Adrenal gland (tissue), 12 donors: ENCODE data around the gene EPC2. TPM values are rescaled to one million over a fixed set of nuclear protein-coding genes. Genes with fewer than 3 reads are reported as not detected.
A peak's percentile ranks its signal among the peaks of the same experiment; 100 is the strongest.

ENCODE experiments used
- DNase-seq, 7 donors: peaks; one replicate each; pipeline ENCODE4 v3.0.0-alpha.2; 2019 to 2020
- H3K27ac ChIP-seq, 5 donors: fragments of 200-600 bp; sonication (generic) in 4 of 5; 1 replicate in 3 of 5; 2 replicates in 2 of 5; pipeline versions ENCODE4 v1.5.1 to v1.8.0; 2016 to 2020; ENCODE audit warnings: mild to moderate bottlenecking in 1 of 5
- H3K27me3 ChIP-seq: fragments of 200-600 bp; 2 replicates; pipeline ENCODE4 v1.8.0; 2021
- H3K36me3 ChIP-seq, 2 donors: fragments of 200-600 bp; replicated peaks in 1 of 2; 1 replicate in 1 of 2; 2 replicates in 1 of 2; pipeline versions ENCODE4 v1.5.1 to v1.8.0; 2018 to 2022
- H3K4me1 ChIP-seq, 2 donors: fragments of 200-600 bp; replicated peaks in 1 of 2; 1 replicate in 1 of 2; 2 replicates in 1 of 2; pipeline versions ENCODE4 v1.5.1 to v1.8.0; 2018 to 2021
- H3K4me3 ChIP-seq, 4 donors: fragments of 200-600 bp; sonication (generic) in 3 of 4; one replicate each; pipeline ENCODE4 v1.5.1; 2016 to 2018
- H3K9me3 ChIP-seq, 3 donors: fragments of 200-600 bp; sonication (generic) in 1 of 3; replicated peaks in 1 of 3; 1 replicate in 2 of 3; 2 replicates in 1 of 3; pipeline versions ENCODE4 v1.5.1 to v1.8.0; 2016 to 2021
- CTCF ChIP-seq, 6 experiments: fragments of 450-650 bp in 4 of 6; fragments of 200-600 bp in 2 of 6; sonication (generic) in 1 of 6; IDR thresholded peaks; 1 replicate in 5 of 6; 2 replicates in 1 of 6; pipeline versions ENCODE4 v1.5.1 to v1.8.0; 2016 to 2021; ENCODE audit warnings: antibody characterized with exemption in 6 of 6, mild to moderate bottlenecking in 2 of 6, moderate library complexity in 1 of 6
- POLR2A ChIP-seq, 2 donors: fragments of 450-650 bp; IDR thresholded peaks; one replicate each; pipeline ENCODE4 v1.6.1; 2017; ENCODE audit warnings: antibody characterized with exemption in 2 of 2, mild to moderate bottlenecking in 2 of 2, moderate library complexity in 1 of 2
- WGBS, 4 donors: extraction: QIAGEN DNeasy Blood & Tissue Kit in 2 of 4; methylation state at CpG; one replicate each; pipeline versions ENCODE4 v1.1.5 to v1.1.7; 2013 to 2017; 5-methylcytosine and 5-hydroxymethylcytosine counted together
- intact Hi-C, 2 donors: fragments of 100-400 bp; cut with DNase I; formaldehyde crosslinking; loops; one replicate each; pipeline versions ENCODE4 v1.14.1 to v1.15.0; 2022 to 2023
- polyA plus RNA-seq, 3 donors: library from polyadenylated mRNA; stranded (reverse); fragments of 200-250 nt in 2 of 3; fragments of 350-450 nt in 1 of 3; fragmentation: Illumina TruSeq in 1 of 3; extraction: RNeasy Lipid Tissue Mini Kit (QIAGEN cat#74804) in 1 of 3; gene quantifications; one replicate each; pipeline ENCODE4 v1.2.3, GENCODE V29; 2013 to 2014
- total RNA-seq, 9 donors: library from RNA; depleted of rRNA in 4 of 9; stranded (reverse); fragments of >200 nt in 4 of 9; fragments of 120-200 nt in 1 of 9; fragmentation: NEBNext Ultra II Directional in 1 of 9; extraction: Animal tissue kit (Norgen Biotek cat#: 25700) in 1 of 9; gene quantifications; one replicate each; pipeline versions ENCODE4 v1.1.0 to v1.2.4, GENCODE V29; 2013 to 2023
- donor health status: healthy with polysubstance abuse.
- donor health status: Bipolar disorder and iron deficiency.
- donor health status: DM: yes; HTN: yes; CAD: no.
- donor health status: DM: no; HTN: no; CAD: no.
- donor health status: DM: no; HTN: no; CAD: no.
- donor health status: DM: yes; HTN: yes; CAD: no.

EPC2 gene
- total and polyA plus RNA-seq, 12 donors: 8.0 to 57.4 (median 27.8) TPM

GRCh38 chr2:148819019-148819585 is 174.6 kb downstream of the EPC2 start:
- Histone ChIP-seq H3K27ac (peak overlapping the region; percentile 3 to 73 (median 54)), H3K4me1 (peaks cover 9 to 43% of the 10 kb centered on the region in 2 donors), H3K9me3 (no peaks in the 10 kb centered on the region), H3K36me3 (no peaks in the 10 kb centered on the region), H3K27me3 (no peaks in the 10 kb centered on the region), H3K4me3 (no peak overlapping the region)
- intact Hi-C loops: no loop called here
- TF ChIP-seq POLR2A (IDR thresholded peaks at IDR 0.05): no peak
- no peak for TF ChIP-seq CTCF (IDR thresholded peaks at IDR 0.05)
- WGBS, 4 donors: 30 to 55% (median 33%) methylated on average over 4 of the region's 4 CpGs
- peak in 6 of 7 donors; percentile 28 to 65 (median 56) for DNase-seq

GRCh38 chr2:148824190-148824589 is 179.6 kb downstream of the EPC2 start:
- WGBS, 4 donors: 93 to 100% (median 98%) methylated on average over 1 of the region's 1 CpG

DNA sequence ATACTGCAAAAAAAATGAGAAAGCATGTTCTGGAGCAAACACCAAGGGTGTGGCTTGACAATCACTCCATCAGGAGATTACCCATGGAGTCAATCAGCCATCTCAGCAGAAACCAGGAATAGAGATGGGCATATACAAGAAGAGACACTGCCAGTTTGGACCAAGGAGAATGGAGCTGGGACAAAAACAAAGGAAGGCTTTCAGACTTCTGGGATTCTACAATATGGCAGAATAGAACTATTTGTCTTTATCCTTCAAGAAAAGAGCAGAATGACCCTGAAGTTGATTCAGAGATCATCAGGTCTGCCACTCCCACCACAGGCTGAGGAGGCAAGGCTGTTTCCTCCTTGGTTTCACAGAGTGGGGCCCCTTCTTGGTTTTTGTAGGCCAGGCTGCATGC is 182.2 kb downstream of the EPC2 start:
- no peak for TF ChIP-seq CTCF (IDR thresholded peaks at IDR 0.05)
- intact Hi-C loops: no loop called here
- no peaks in the 10 kb centered on the region for H3K36me3 ChIP-seq
- H3K27me3 ChIP-seq: no peaks in the 10 kb centered on the region
- H3K4me1 ChIP-seq: peaks cover 0 to 6% of the 10 kb centered on the region in 2 donors
- no peak overlapping the region for H3K4me3 ChIP-seq
- H3K27ac ChIP-seq: no peak overlapping the region
- no peak for DNase-seq
- no peaks in the 10 kb centered on the region for H3K9me3 ChIP-seq

More at GRCh38 chr2:148824190-148824589, 179.6 kb downstream of the EPC2 start:
- Histone ChIP-seq H3K4me1 (peaks cover 0 to 10% of the 10 kb centered on the region in 2 donors), H3K4me3 (no peak overlapping the region), H3K9me3 (no peaks in the 10 kb centered on the region), H3K27me3 (no peaks in the 10 kb centered on the region), H3K27ac (no peak overlapping the region), H3K36me3 (no peaks in the 10 kb centered on the region)
- no peak for DNase-seq
- intact Hi-C loops: no loop called here
- no peak for TF ChIP-seq POLR2A (IDR thresholded peaks at IDR 0.05)
- TF ChIP-seq CTCF (IDR thresholded peaks at IDR 0.05): no peak

DNA sequence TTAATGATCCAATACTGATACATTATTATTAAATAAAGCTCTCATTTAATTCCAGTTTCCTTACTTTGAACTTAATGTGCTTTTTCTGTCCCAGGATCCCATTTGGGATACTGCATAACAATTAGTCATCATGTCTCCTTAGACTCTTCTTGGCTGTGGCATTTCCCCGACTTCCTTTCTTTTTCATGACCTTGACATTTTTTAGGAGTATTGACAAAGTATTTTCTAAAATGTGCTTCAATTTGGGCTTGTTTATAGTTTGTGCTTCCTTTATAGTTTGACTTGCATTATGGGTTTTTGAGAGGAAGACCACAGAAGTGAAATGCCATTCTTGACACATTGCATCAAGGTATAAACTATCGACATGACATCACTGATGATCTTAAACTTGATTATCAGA is 184.4 kb downstream of the EPC2 start:
- H3K27me3 ChIP-seq: no peaks in the 10 kb centered on the region
- H3K4me1 ChIP-seq: peaks cover 0 to 6% of the 10 kb centered on the region in 2 donors
- 43 to 51% (median 45%) methylated on average over 2 of the region's 2 CpGs for WGBS, 4 donors
- no peak overlapping the region for H3K4me3 ChIP-seq
- H3K27ac ChIP-seq: no peak overlapping the region
- intact Hi-C loops: no loop called here
- H3K9me3 ChIP-seq: no peaks in the 10 kb centered on the region
- TF ChIP-seq POLR2A (IDR thresholded peaks at IDR 0.05) (no peak), CTCF (IDR thresholded peaks at IDR 0.05) (no peak)
- no peaks in the 10 kb centered on the region for H3K36me3 ChIP-seq
- DNase-seq: no peak
